PC-3 (cell line): ENCODE measurements around the gene SLC9A3.

Source experiments
- EZH2phosphoT487 ChIP-seq: fragments of 300-600 bp; sonication (generic); IDR thresholded peaks from 2 replicates; pipeline ENCODE4 v1.6.1; 2018; ENCODE audit warnings: mild to moderate bottlenecking, antibody characterized with exemption, low read length, borderline replicate concordance
- TF ChIP-seq, protein P1 (sequence below): fragments of 300-600 bp; sonication (generic); conservative IDR thresholded peaks from 2 replicates; pipeline ENCODE4 v1.5.1; 2017; ENCODE audit warnings: antibody characterized with exemption, low read depth, mild to moderate bottlenecking, low read length

DNA sequence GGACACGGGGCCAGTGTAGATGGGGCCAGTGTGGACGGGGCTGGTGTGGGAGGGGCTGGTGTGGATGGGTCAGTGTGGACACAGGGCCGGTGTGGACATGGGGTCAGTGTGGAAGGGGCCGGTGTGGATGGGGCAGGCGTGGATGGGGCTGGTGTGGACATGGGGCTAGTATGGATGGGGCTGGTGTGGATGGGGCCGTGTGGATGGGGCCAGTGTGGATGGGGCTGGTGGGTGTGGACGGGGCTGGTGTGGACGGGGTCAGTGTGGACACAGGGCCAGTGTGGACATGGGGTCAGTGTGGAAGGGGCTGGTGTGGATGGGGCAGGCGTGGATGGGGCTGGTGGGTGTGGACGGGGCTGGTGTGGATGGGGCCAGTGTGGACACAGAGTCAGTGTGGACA is 23.8 kb downstream of the SLC9A3 start:
- TF ChIP-seq EZH2phosphoT487 = no peak
- TF ChIP-seq, protein P1, sequence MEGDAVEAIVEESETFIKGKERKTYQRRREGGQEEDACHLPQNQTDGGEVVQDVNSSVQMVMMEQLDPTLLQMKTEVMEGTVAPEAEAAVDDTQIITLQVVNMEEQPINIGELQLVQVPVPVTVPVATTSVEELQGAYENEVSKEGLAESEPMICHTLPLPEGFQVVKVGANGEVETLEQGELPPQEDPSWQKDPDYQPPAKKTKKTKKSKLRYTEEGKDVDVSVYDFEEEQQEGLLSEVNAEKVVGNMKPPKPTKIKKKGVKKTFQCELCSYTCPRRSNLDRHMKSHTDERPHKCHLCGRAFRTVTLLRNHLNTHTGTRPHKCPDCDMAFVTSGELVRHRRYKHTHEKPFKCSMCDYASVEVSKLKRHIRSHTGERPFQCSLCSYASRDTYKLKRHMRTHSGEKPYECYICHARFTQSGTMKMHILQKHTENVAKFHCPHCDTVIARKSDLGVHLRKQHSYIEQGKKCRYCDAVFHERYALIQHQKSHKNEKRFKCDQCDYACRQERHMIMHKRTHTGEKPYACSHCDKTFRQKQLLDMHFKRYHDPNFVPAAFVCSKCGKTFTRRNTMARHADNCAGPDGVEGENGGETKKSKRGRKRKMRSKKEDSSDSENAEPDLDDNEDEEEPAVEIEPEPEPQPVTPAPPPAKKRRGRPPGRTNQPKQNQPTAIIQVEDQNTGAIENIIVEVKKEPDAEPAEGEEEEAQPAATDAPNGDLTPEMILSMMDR = no peak
